ENCODE data around the gene ENHO. TPM values are rescaled to one million over a fixed set of nuclear protein-coding genes. Genes with fewer than 3 reads are reported as not detected.

ENHO gene
- total and polyA plus RNA-seq, 9 donors: 0.22 to 0.87 (median 0.33) TPM; not detected in 2

GRCh38 chr9:34526026-34526425 lies 3.2 kb upstream of the ENHO start:
- TF ChIP-seq EP300 (IDR thresholded peaks at IDR 0.05): no peak
- TF ChIP-seq CTCF (IDR thresholded peaks at IDR 0.05): no peak
- no peak for TF ChIP-seq POLR2A (IDR thresholded peaks at IDR 0.05)
- WGBS, 3 donors: 73 to 78% (median 74%) methylated on average over 2 of the region's 2 CpGs
- Histone ChIP-seq H3K36me3 (no peaks in the 10 kb centered on the region), H3K4me1 (ENCODE audit: insufficient read depth) (peaks cover 5% of the 10 kb centered on the region), H3K4me3 (no peak overlapping the region), H3K27me3 (no peaks in the 10 kb centered on the region), H3K9me3 (no peaks in the 10 kb centered on the region), H3K27ac (no peak overlapping the region)
- intact Hi-C loops (cut with DNase I): no loop called here
- no peak for DNase-seq

GRCh38 chr9:34524349-34524748 lies 1.6 kb upstream of the ENHO start:
- H3K9me3 ChIP-seq: no peaks in the 10 kb centered on the region
- no peak for DNase-seq
- H3K4me1 ChIP-seq (ENCODE audit: insufficient read depth): peaks cover 5% of the 10 kb centered on the region
- 77 to 84% (median 82%) methylated on average over 3 of the region's 3 CpGs for WGBS, 3 donors
- H3K27ac ChIP-seq: no peak overlapping the region
- intact Hi-C loops (cut with DNase I): no loop called here
- no peak overlapping the region for H3K4me3 ChIP-seq
- no peaks in the 10 kb centered on the region for H3K27me3 ChIP-seq
- TF ChIP-seq CTCF (IDR thresholded peaks at IDR 0.05) (no peak), POLR2A (IDR thresholded peaks at IDR 0.05) (no peak), EP300 (IDR thresholded peaks at IDR 0.05) (no peak)
- no peaks in the 10 kb centered on the region for H3K36me3 ChIP-seq

GRCh38 chr9:34522091-34522887 lies 501 bp downstream of the ENHO start:
- peak in 2 of 5 donors; percentile 34 to 38 for DNase-seq
- H3K27me3 ChIP-seq: no peaks in the 10 kb centered on the region
- H3K27ac ChIP-seq: no peak overlapping the region
- TF ChIP-seq CTCF (IDR thresholded peaks at IDR 0.05) (no peak), POLR2A (IDR thresholded peaks at IDR 0.05) (no peak), EP300 (IDR thresholded peaks at IDR 0.05) (no peak)
- peaks cover 5% of the 10 kb centered on the region for H3K4me1 ChIP-seq (ENCODE audit: insufficient read depth)
- H3K9me3 ChIP-seq: no peaks in the 10 kb centered on the region
- peak overlapping the region; percentile 28 for H3K4me3 ChIP-seq
- intact Hi-C loops (cut with DNase I): no loop called here
- H3K36me3 ChIP-seq: no peaks in the 10 kb centered on the region
- 16 to 20% (median 19%) methylated on average over 25 to 31 of the region's 31 CpGs for WGBS, 3 donors

- Histone ChIP-seq H3K9me3 (no peaks in the 10 kb centered on the region), H3K4me3 (no peak overlapping the region), H3K4me1 (ENCODE audit: insufficient read depth) (peaks cover 5% of the 10 kb centered on the region), H3K27me3 (no peaks in the 10 kb centered on the region), H3K27ac (no peak overlapping the region), H3K36me3 (no peaks in the 10 kb centered on the region)
- WGBS, 3 donors: 91 to 97% (median 95%) methylated on average over 11 of the region's 11 CpGs
- no peak for DNase-seq
- no peak for TF ChIP-seq CTCF (IDR thresholded peaks at IDR 0.05)
- no peak for TF ChIP-seq POLR2A (IDR thresholded peaks at IDR 0.05)
- no peak for TF ChIP-seq EP300 (IDR thresholded peaks at IDR 0.05)
- intact Hi-C loops (cut with DNase I): no loop called here
These were observed 1.3 kb downstream of the ENHO start for GRCh38 chr9:34521406-34522045.

Measured in ovary (tissue), 9 donors.